T47D (cell line): ENCODE data around the gene SLC44A5.
"Not testable (repeated sequence)": the region's sequence is repeated elsewhere in the genome, so short reads cannot be mapped to it uniquely, and the experiment has no call there.

Source experiments
- DNase-seq, 2 experiments: peaks; one replicate each; pipeline versions ENCODE4 v3.0.0 to v3.0.0-alpha.2; 2011 to 2012; ENCODE audit warnings: low read depth in 1 of 2, low spot score in 1 of 2
- JUND ChIP-seq: IDR thresholded peaks from 2 replicates; pipeline ENCODE4 v1.6.1; 2012; ENCODE audit warnings: low read depth
- in situ Hi-C: cut with HindIII; loops from 2 replicates; pipeline ENCODE4 v1.10.0; 2016; ENCODE audit warnings: low sequenced_read_pairs, low pct_unique_long_range_greater_than_20kb

The SLC44A5 gene

DNA sequence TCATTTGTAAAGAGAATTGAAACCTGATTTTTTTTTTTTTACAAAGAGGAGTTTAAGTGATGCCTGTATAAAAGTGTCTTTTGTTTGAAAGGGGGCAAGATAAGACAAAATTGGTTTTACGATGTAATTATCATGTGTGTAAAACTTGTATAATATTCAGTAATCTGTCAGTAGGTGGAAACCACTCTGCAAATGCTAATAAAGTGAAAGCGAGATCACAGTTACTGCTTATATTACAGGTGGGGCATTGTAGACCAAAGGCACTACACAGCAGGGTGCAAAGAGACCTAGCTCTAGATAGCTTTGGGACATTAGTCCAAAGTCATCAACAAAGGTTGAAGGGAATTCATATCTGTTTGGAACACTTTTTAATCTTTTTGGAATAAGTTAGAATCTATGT is 302.5 kb downstream of the SLC44A5 start:
- in situ Hi-C loops: no loop called here
- DNase-seq: no peak
- no peak for TF ChIP-seq JUND

GRCh38 chr1:75305061-75305460 is 305.9 kb downstream of the SLC44A5 start:
- no peak for DNase-seq
- TF ChIP-seq JUND: no peak
- in situ Hi-C loops: no loop called here

DNA sequence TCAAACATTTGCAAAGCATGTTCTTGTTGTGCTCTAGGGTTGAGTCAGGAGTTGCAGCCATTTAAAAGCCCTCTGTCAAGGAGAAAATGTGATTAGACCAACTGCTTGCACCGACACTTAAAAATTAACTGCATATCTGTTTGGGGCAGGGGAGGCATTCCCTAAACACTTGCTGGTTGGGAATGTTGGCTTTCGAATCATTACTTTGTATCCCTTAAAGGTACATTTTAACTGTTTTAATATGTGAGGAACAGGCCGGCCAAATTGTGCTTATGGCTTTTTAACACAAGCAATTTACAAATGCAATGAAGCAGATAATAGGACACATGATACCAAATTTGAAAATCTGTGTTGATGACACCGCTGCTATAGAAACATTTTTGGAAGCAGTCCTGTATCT is 317.6 kb downstream of the SLC44A5 start:
- no peak for DNase-seq
- no peak for TF ChIP-seq JUND
- in situ Hi-C loops: no loop called here

DNA sequence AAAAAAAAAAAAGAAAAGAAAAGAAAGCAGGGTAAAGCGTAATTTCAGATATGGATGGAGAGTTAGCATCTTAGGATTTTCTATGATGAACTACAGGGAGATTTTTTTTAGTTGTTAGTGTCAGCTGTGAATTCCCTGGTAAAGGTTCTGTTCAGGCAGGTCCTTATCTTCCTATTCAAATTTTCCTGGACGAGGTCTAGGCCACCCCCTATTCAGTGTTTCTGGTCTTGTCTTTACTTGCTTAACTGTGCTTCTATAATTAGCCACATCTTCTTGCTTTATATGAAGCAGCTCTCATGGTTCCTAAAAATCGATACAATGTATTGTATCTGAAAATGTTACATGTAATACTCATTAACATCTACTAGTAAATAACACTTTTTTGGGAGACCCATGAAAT is 318.9 kb downstream of the SLC44A5 start:
- no peak for TF ChIP-seq JUND
- in situ Hi-C loops: no loop called here
- no peak for DNase-seq

GRCh38 chr1:75276385-75276784 is 334.5 kb downstream of the SLC44A5 start:
- in situ Hi-C loops: no loop called here
- no peak for TF ChIP-seq JUND
- no peak for DNase-seq

GRCh38 chr1:75275631-75276030 is 335.3 kb downstream of the SLC44A5 start:
- TF ChIP-seq JUND: no peak
- no peak for DNase-seq
- in situ Hi-C loops: no loop called here

GRCh38 chr1:75274920-75275506 is 335.9 kb downstream of the SLC44A5 start:
- in situ Hi-C loops: no loop called here
- DNase-seq: no peak
- no peak for TF ChIP-seq JUND

GRCh38 chr1:75273110-75273509 is 337.8 kb downstream of the SLC44A5 start:
- TF ChIP-seq JUND: no peak
- no peak for DNase-seq
- in situ Hi-C loops: no loop called here

GRCh38 chr1:75265792-75266191 is 345.1 kb downstream of the SLC44A5 start:
- DNase-seq: peak; percentile 1 to 48
- no peak for TF ChIP-seq JUND
- in situ Hi-C loops: no loop called here

DNA sequence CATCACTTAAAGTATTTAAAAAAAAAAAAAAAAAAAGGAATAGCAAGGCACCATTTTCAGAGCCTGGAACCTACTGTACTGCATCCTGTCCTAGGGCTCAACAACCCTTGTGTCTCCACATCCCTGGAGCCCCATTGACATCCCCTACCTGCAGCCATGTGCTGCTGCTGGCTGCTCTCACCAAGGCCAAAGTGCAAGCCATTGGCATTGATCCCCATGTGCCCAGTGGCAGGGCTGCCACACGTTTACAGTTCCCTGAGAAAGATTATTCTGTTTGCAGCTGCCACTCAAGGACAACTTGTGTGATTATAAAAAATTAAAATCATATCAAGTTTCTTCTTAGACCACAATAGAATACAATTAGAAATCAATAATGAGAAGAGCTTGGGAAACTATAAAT is 346.8 kb downstream of the SLC44A5 start:
- TF ChIP-seq JUND: no peak
- in situ Hi-C loops: no loop called here
- DNase-seq: no peak

- in situ Hi-C loops, DNase-seq: not testable (repeated sequence)
Observed at GRCh38 chr1:75263616-75264015, 347.3 kb downstream of the SLC44A5 start.

DNA sequence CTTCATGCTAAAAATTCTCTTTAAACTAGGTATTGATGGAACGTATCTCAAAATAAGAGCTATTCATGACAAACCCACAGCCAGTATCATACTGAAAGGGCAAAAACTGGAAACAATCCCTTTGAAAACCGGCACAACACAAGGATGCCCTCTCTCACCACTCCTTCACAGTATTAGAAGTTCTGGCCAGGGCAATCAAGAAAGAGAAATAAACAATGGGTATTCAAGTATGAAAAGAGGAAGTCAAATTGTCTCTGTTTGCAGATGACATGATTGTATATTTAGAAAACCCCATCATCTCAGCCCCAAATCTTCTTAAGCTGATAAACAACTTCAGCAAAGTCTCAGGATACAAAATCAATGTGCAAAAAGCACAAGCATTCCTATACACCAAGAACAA is 349.0 kb downstream of the SLC44A5 start:
- DNase-seq, in situ Hi-C loops: not testable (repeated sequence)

GRCh38 chr1:75258351-75258750 is 352.6 kb downstream of the SLC44A5 start:
- DNase-seq: no peak
- in situ Hi-C loops: no loop called here
- TF ChIP-seq JUND: no peak

GRCh38 chr1:75257424-75257823 is 353.5 kb downstream of the SLC44A5 start:
- DNase-seq: no peak
- in situ Hi-C loops: no loop called here
- TF ChIP-seq JUND: no peak

DNA sequence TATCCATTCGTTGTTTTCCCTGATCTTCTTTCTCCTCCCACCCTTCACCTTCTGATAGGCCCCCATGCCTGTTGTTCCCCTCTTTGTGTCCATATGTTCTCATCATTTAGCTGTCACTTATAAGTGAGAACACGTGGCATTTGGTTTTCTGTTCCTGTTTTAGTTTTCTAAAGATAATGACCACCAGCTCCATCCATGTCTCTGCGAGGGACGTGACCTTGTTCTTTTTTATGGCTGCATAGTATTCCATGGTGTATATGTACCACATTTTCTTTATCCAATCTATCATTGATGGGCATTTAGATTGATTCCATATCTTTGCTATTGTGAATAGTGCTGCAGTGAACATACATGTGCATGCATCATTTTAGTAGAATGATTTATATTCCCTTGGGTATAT is 360.8 kb downstream of the SLC44A5 start:
- DNase-seq, in situ Hi-C loops: not testable (repeated sequence)
